Naive thymus-derived CD4-positive, alpha-beta T cell (primary cell): Measurements from ENCODE around the gene SULT1A1. TPM values are rescaled to one million over a fixed set of nuclear protein-coding genes. Genes with fewer than 3 reads are reported as not detected.
"Not testable (repeated sequence)": the region's sequence is repeated elsewhere in the genome, so short reads cannot be mapped to it uniquely, and the experiment has no call there.

Experiments
- ATAC-seq: fragments of 150-1000 bp; cut with Tn5 transposase; 2 replicates; pipeline ENCODE4 v1.10.0; 2021; ENCODE audit warnings: mild to moderate bottlenecking, moderate library complexity
- CTCF ChIA-PET: fragments of 350-600 bp; sonication (Branson Sonifier 250); formaldehyde crosslinking; loops from one replicate; lab custom pipeline; 2021; ENCODE audit warnings: antibody characterized with exemption; lab: Charles Lee
- POLR2A ChIA-PET: fragments of 350-600 bp; sonication (Branson Sonifier 250); formaldehyde crosslinking; loops from one replicate; lab custom pipeline; 2021; ENCODE audit warnings: antibody characterized with exemption, inconsistent platforms; lab: Charles Lee
- DNase-seq, 9 donors: peaks; one replicate each; pipeline versions ENCODE4 v3.0.0 to v3.0.0-alpha.2; 2020 to 2022; ENCODE audit warnings: mixed read lengths in 1 of 9
- H3K27ac ChIP-seq: one replicate; pipeline ENCODE4 v1.7.0; 2013; ENCODE audit warnings: mild to moderate bottlenecking, low read depth, low read length, moderate library complexity
- H3K27me3 ChIP-seq, 2 donors: one replicate each; pipeline ENCODE4 v1.7.0; 2013; ENCODE audit warnings: low read length in 2 of 2, mild to moderate bottlenecking in 2 of 2, moderate library complexity in 2 of 2; ENCODE audit not compliant: control insufficient read depth in 2 of 2, insufficient read depth in 2 of 2
- H3K36me3 ChIP-seq, 3 experiments: 1 replicate in 2 of 3; 2 replicates in 1 of 3; pipeline ENCODE4 v1.7.0; 2013; ENCODE audit warnings: low read length in 3 of 3, mild to moderate bottlenecking in 3 of 3, moderate library complexity in 1 of 3; ENCODE audit not compliant: insufficient read depth in 3 of 3, control insufficient read depth in 2 of 3
- H3K4me1 ChIP-seq, 2 donors: one replicate each; pipeline ENCODE4 v1.7.0; 2013; ENCODE audit warnings: low read length in 2 of 2, mild to moderate bottlenecking in 2 of 2, moderate library complexity in 1 of 2; ENCODE audit not compliant: control insufficient read depth in 2 of 2, insufficient read depth in 2 of 2
- H3K4me3 ChIP-seq: 2 replicates; pipeline ENCODE4 v1.7.0; 2013; ENCODE audit warnings: mild to moderate bottlenecking, low read length
- H3K9me3 ChIP-seq, 3 experiments: 1 replicate in 2 of 3; 2 replicates in 1 of 3; pipeline ENCODE4 v1.7.0; 2013; ENCODE audit warnings: low read length in 3 of 3; ENCODE audit not compliant: control insufficient read depth in 2 of 3
- H3K27ac Mint-ChIP-seq, 9 donors: one replicate each; pipeline ENCODE4 v1.8.0; 2020 to 2022; ENCODE audit warnings: mixed read lengths in 9 of 9, mild to moderate bottlenecking in 8 of 9, moderate library complexity in 5 of 9, inconsistent platforms in 2 of 9
- H3K27me3 Mint-ChIP-seq, 5 donors: one replicate each; pipeline ENCODE4 v1.8.0; 2021 to 2022; ENCODE audit warnings: mixed read lengths in 5 of 5, mild to moderate bottlenecking in 1 of 5
- H3K36me3 Mint-ChIP-seq, 5 donors: one replicate each; pipeline ENCODE4 v1.8.0; 2020 to 2022; ENCODE audit warnings: mixed read lengths in 5 of 5, mild to moderate bottlenecking in 3 of 5, inconsistent platforms in 1 of 5
- H3K4me1 Mint-ChIP-seq, 7 donors: one replicate each; pipeline ENCODE4 v1.8.0; 2020 to 2022; ENCODE audit warnings: mixed read lengths in 7 of 7, mild to moderate bottlenecking in 3 of 7, inconsistent platforms in 1 of 7
- H3K4me3 Mint-ChIP-seq, 10 donors: one replicate each; pipeline ENCODE4 v1.8.0; 2020 to 2022; ENCODE audit warnings: mild to moderate bottlenecking in 10 of 10, mixed read lengths in 10 of 10, moderate library complexity in 6 of 10, inconsistent platforms in 2 of 10
- H3K9me3 Mint-ChIP-seq, 11 donors: one replicate each; pipeline ENCODE4 v1.8.0; 2020 to 2022; ENCODE audit warnings: mixed read lengths in 11 of 11, mild to moderate bottlenecking in 4 of 11, inconsistent platforms in 1 of 11, moderate library complexity in 1 of 11
- intact Hi-C, 2 donors: fragments of 100-400 bp; cut with micrococcal nuclease; formaldehyde crosslinking; loops; one replicate each; pipeline ENCODE4 v1.15.1; 2023
- polyA plus RNA-seq, 2 donors: library from polyadenylated mRNA; unstranded; fragments of 300-500 nt; fragmentation: Illumina TruSeq; gene quantifications; one replicate each; pipeline ENCODE4 v1.2.3, GENCODE V29; 2021
- total RNA-seq, 6 experiments: library from RNA in 5 of 6; stranded (reverse) in 5 of 6; gene quantifications; 1 replicate in 5 of 6; 2 replicates in 1 of 6; pipeline ENCODE4 v1.2.3 and lab custom pipeline; 2021 to 2026

The SULT1A1 gene
- total and polyA plus RNA-seq, 7 experiments from 2014 or later = 9.2 to 70.8 (median 18.5) TPM

GRCh38 chr16:28608867-28609596 lies 812 bp downstream of the SULT1A1 start:
- H3K4me1 Mint-ChIP-seq = peaks cover 10 to 25% (median 14%) of the 10 kb centered on the region in 7 donors
- H3K4me3 ChIP-seq, H3K27me3 ChIP-seq, ATAC-seq, DNase-seq, POLR2A ChIA-PET, H3K4me1 ChIP-seq, H3K9me3 ChIP-seq, intact Hi-C loops, H3K27ac ChIP-seq, CTCF ChIA-PET, H3K36me3 ChIP-seq, H3K27me3 Mint-ChIP-seq, H3K4me3 Mint-ChIP-seq, H3K9me3 Mint-ChIP-seq, H3K36me3 Mint-ChIP-seq: not testable (repeated sequence)
- H3K27ac Mint-ChIP-seq = peak overlapping the region in 1 of 9 donors; percentile 55

- H3K27ac ChIP-seq, H3K9me3 Mint-ChIP-seq, H3K27me3 ChIP-seq, intact Hi-C loops, H3K27ac Mint-ChIP-seq, H3K4me3 Mint-ChIP-seq, H3K4me1 ChIP-seq, ATAC-seq, H3K9me3 ChIP-seq, H3K4me3 ChIP-seq, H3K36me3 ChIP-seq, POLR2A ChIA-PET, H3K27me3 Mint-ChIP-seq, CTCF ChIA-PET, DNase-seq, H3K36me3 Mint-ChIP-seq: not testable (repeated sequence)
- peaks cover 10 to 25% (median 14%) of the 10 kb centered on the region in 7 donors for H3K4me1 Mint-ChIP-seq
These were observed 1.4 kb downstream of the SULT1A1 start for GRCh38 chr16:28608496-28608808.

- H3K36me3 ChIP-seq, H3K27me3 Mint-ChIP-seq, H3K27me3 ChIP-seq, H3K9me3 Mint-ChIP-seq, intact Hi-C loops, H3K36me3 Mint-ChIP-seq, DNase-seq, H3K9me3 ChIP-seq, H3K27ac ChIP-seq, ATAC-seq, H3K4me3 ChIP-seq, H3K4me3 Mint-ChIP-seq, H3K4me1 ChIP-seq, H3K27ac Mint-ChIP-seq: not testable (repeated sequence)
- ChIA-PET CTCF (interaction anchor here (1.0 kb wide), 1 partner anchor 13 kb away, joined by 3 read pairs; no protein-coding TSS in a partner anchor), POLR2A (interaction anchor here (1.0 kb wide), 1 partner anchor 114 kb away, joined by 3 read pairs; the partner anchor contains the start of gene APOBR)
- peaks cover 10 to 25% (median 14%) of the 10 kb centered on the region in 7 donors for H3K4me1 Mint-ChIP-seq
These were observed 2.0 kb downstream of the SULT1A1 start for GRCh38 chr16:28607681-28608495.

- H3K4me1 ChIP-seq = peaks cover 0 to 9% of the 10 kb centered on the region in 2 donors
- H3K27me3 Mint-ChIP-seq = no peaks in the 10 kb centered on the region
- H3K27ac Mint-ChIP-seq = no peak overlapping the region
- POLR2A ChIA-PET = interaction anchor here (1.0 kb wide), 1 partner anchor 113 kb away, joined by 3 read pairs; the partner anchor contains the start of gene APOBR
- no peaks in the 10 kb centered on the region for H3K27me3 ChIP-seq
- DNase-seq (no peak), ATAC-seq (no peak)
- no peak overlapping the region for H3K4me3 ChIP-seq
- peaks cover 10 to 25% (median 14%) of the 10 kb centered on the region in 7 donors for H3K4me1 Mint-ChIP-seq
- no peak overlapping the region for H3K4me3 Mint-ChIP-seq
- no peaks in the 10 kb centered on the region for H3K9me3 Mint-ChIP-seq
- H3K9me3 ChIP-seq = no peaks in the 10 kb centered on the region
- CTCF ChIA-PET = interaction anchor here (1.0 kb wide), 1 partner anchor 14 kb away, joined by 3 read pairs; no protein-coding TSS in a partner anchor
- H3K36me3 Mint-ChIP-seq = peaks cover 0 to 5% (median 3%) of the 10 kb centered on the region in 5 donors
- no peak overlapping the region for H3K27ac ChIP-seq
- intact Hi-C loops = no loop called here
- no peaks in the 10 kb centered on the region for H3K36me3 ChIP-seq
These were observed 2.7 kb downstream of the SULT1A1 start for GRCh38 chr16:28607116-28607623.

- DNase-seq = no peak
- H3K27ac Mint-ChIP-seq = no peak overlapping the region
- H3K9me3 ChIP-seq = no peaks in the 10 kb centered on the region
- peaks cover 0 to 5% (median 3%) of the 10 kb centered on the region in 5 donors for H3K36me3 Mint-ChIP-seq
- no peak for ATAC-seq
- no peak overlapping the region for H3K4me3 Mint-ChIP-seq
- H3K36me3 ChIP-seq = no peaks in the 10 kb centered on the region
- peaks cover 0 to 9% of the 10 kb centered on the region in 2 donors for H3K4me1 ChIP-seq
- no peak overlapping the region for H3K27ac ChIP-seq
- H3K9me3 Mint-ChIP-seq = no peaks in the 10 kb centered on the region
- no peaks in the 10 kb centered on the region for H3K27me3 Mint-ChIP-seq
- intact Hi-C loops = no loop called here
- no peaks in the 10 kb centered on the region for H3K27me3 ChIP-seq
- CTCF ChIA-PET = no interaction called here
- no peak overlapping the region for H3K4me3 ChIP-seq
- POLR2A ChIA-PET = no interaction called here
- H3K4me1 Mint-ChIP-seq = peaks cover 10 to 26% (median 14%) of the 10 kb centered on the region in 7 donors
These were observed 3.3 kb downstream of the SULT1A1 start for GRCh38 chr16:28606291-28607115.

GRCh38 chr16:28604186-28604565 lies 5.7 kb downstream of the SULT1A1 start:
- Histone ChIP-seq H3K27ac (no peak overlapping the region), H3K4me3 (no peak overlapping the region), H3K9me3 (no peaks in the 10 kb centered on the region), H3K36me3 (no peaks in the 10 kb centered on the region), H3K27me3 (no peaks in the 10 kb centered on the region), H3K4me1 (no peaks in the 10 kb centered on the region)
- ChIA-PET CTCF (no interaction called here), POLR2A (no interaction called here)
- no peaks in the 10 kb centered on the region for H3K9me3 Mint-ChIP-seq
- H3K27ac Mint-ChIP-seq = peak overlapping the region in 2 of 9 donors; percentile 26 to 73
- peaks cover 0 to 10% (median 0%) of the 10 kb centered on the region in 7 donors for H3K4me1 Mint-ChIP-seq
- no peak overlapping the region for H3K4me3 Mint-ChIP-seq
- ATAC-seq (no peak), DNase-seq (no peak)
- intact Hi-C loops = no loop called here
- no peaks in the 10 kb centered on the region for H3K27me3 Mint-ChIP-seq
- peaks cover 0 to 5% (median 0%) of the 10 kb centered on the region in 5 donors for H3K36me3 Mint-ChIP-seq
